Mesenchymal stem cell (in vitro differentiated cells and primary cell): ENCODE measurements around the gene MCOLN2.

Experiments
- DNase-seq: peaks from one replicate; pipeline ENCODE4 v3.0.0-alpha.2; 2013
- H2AFZ ChIP-seq: one replicate; pipeline ENCODE4 v1.6.1; 2013; ENCODE audit warnings: low read depth, mild to moderate bottlenecking, control low read depth, inconsistent platforms, low read length, moderate library complexity
- H2AK5ac ChIP-seq: 2 replicates; pipeline ENCODE4 v1.6.1; 2013; ENCODE audit warnings: low read length, moderate library complexity, mild to moderate bottlenecking, inconsistent platforms; ENCODE audit not compliant: severe bottlenecking
- H2BK120ac ChIP-seq: one replicate; pipeline ENCODE4 v1.6.1; 2013; ENCODE audit warnings: low read depth, mild to moderate bottlenecking, inconsistent platforms, low read length, moderate library complexity
- H2BK12ac ChIP-seq, 2 experiments: one replicate each; pipeline ENCODE4 v1.6.1; 2013; ENCODE audit warnings: inconsistent platforms in 2 of 2, low read length in 2 of 2, mild to moderate bottlenecking in 2 of 2, moderate library complexity in 2 of 2, control low read depth in 1 of 2
- H2BK15ac ChIP-seq: one replicate; pipeline ENCODE4 v1.6.1; 2013; ENCODE audit warnings: mild to moderate bottlenecking, low read depth, inconsistent platforms; ENCODE audit not compliant: poor library complexity, severe bottlenecking
- H2BK5ac ChIP-seq: 2 replicates; pipeline ENCODE4 v1.6.1; 2013; ENCODE audit warnings: low read depth, mild to moderate bottlenecking, low read length, control low read depth, inconsistent platforms; ENCODE audit not compliant: poor library complexity, severe bottlenecking
- H3K14ac ChIP-seq, 2 experiments: one replicate each; pipeline ENCODE4 v1.6.1; 2013; ENCODE audit warnings: inconsistent platforms in 2 of 2, low read length in 2 of 2, control low read depth in 1 of 2, mild to moderate bottlenecking in 1 of 2, moderate library complexity in 1 of 2
- H3K18ac ChIP-seq, 2 experiments: one replicate each; pipeline ENCODE4 v1.6.1; 2013; ENCODE audit warnings: inconsistent platforms in 2 of 2, low read length in 2 of 2, control low read depth in 1 of 2, low read depth in 1 of 2, mild to moderate bottlenecking in 1 of 2
- H3K23ac ChIP-seq, 2 experiments: one replicate each; pipeline ENCODE4 v1.6.1; 2013; ENCODE audit warnings: inconsistent platforms in 2 of 2, low read length in 2 of 2, mild to moderate bottlenecking in 2 of 2, moderate library complexity in 2 of 2, control low read depth in 1 of 2
- H3K27ac ChIP-seq: 2 replicates; pipeline ENCODE4 v1.5.1; 2013; ENCODE audit warnings: mild to moderate bottlenecking, moderate library complexity, low read length, control low read depth, inconsistent platforms; ENCODE audit not compliant: poor library complexity, severe bottlenecking
- H3K27me3 ChIP-seq, 2 experiments: 2 replicates each; pipeline versions ENCODE4 v1.6.1 to v1.7.0; 2013; ENCODE audit warnings: low read length in 2 of 2, mild to moderate bottlenecking in 2 of 2, moderate library complexity in 2 of 2, control low read depth in 1 of 2, inconsistent platforms in 1 of 2; ENCODE audit not compliant: control insufficient read depth in 1 of 2, insufficient read depth in 1 of 2
- H3K36me3 ChIP-seq, 2 experiments: 2 replicates each; pipeline versions ENCODE4 v1.6.1 to v1.7.0; 2013; ENCODE audit warnings: low read length in 2 of 2, control low read depth in 1 of 2, inconsistent platforms in 1 of 2, low read depth in 1 of 2, mild to moderate bottlenecking in 1 of 2; ENCODE audit not compliant: insufficient read depth in 2 of 2, control insufficient read depth in 1 of 2
- H3K4ac ChIP-seq, 2 experiments: one replicate each; pipeline ENCODE4 v1.6.1; 2013; ENCODE audit warnings: inconsistent platforms in 2 of 2, low read length in 2 of 2, mild to moderate bottlenecking in 2 of 2, moderate library complexity in 2 of 2, control low read depth in 1 of 2, low read depth in 1 of 2
- H3K4me1 ChIP-seq: 2 replicates; pipeline ENCODE4 v1.6.1; 2013; ENCODE audit warnings: low read depth, low read length, control low read depth; ENCODE audit not compliant: control insufficient read depth, insufficient read depth
- H3K4me2 ChIP-seq: 2 replicates; pipeline ENCODE4 v1.6.1; 2013; ENCODE audit warnings: low read length, mild to moderate bottlenecking, inconsistent platforms; ENCODE audit not compliant: poor library complexity, severe bottlenecking
- H3K4me3 ChIP-seq, 2 experiments: 2 replicates each; pipeline versions ENCODE4 v1.5.1 to v1.7.0; 2013; ENCODE audit warnings: low read length in 2 of 2, mild to moderate bottlenecking in 2 of 2, control low read depth in 1 of 2, low read depth in 1 of 2; ENCODE audit not compliant: insufficient read depth in 1 of 2
- H3K79me1 ChIP-seq: replicated peaks from 2 replicates; pipeline ENCODE4 v1.6.1; 2013; ENCODE audit warnings: mild to moderate bottlenecking, control low read depth, low read length, inconsistent platforms; ENCODE audit not compliant: poor library complexity, severe bottlenecking
- H3K9ac ChIP-seq: 2 replicates; pipeline ENCODE4 v1.7.0; 2013; ENCODE audit warnings: mild to moderate bottlenecking, low read length, moderate library complexity
- H3K9me3 ChIP-seq: 2 replicates; pipeline ENCODE4 v1.7.0; 2013; ENCODE audit warnings: mild to moderate bottlenecking, low read length; ENCODE audit not compliant: control insufficient read depth
- H4K8ac ChIP-seq: one replicate; pipeline ENCODE4 v1.6.1; 2013; ENCODE audit warnings: inconsistent platforms, mild to moderate bottlenecking, low read length, moderate library complexity
- H4K91ac ChIP-seq: one replicate; pipeline ENCODE4 v1.6.1; 2013; ENCODE audit warnings: mild to moderate bottlenecking, low read length, inconsistent platforms
- WGBS: methylation state at CpG from one replicate; pipeline ENCODE4 v1.1.7; 2013; ENCODE audit warnings: mixed read lengths; 5-methylcytosine and 5-hydroxymethylcytosine counted together

The MCOLN2 gene

DNA sequence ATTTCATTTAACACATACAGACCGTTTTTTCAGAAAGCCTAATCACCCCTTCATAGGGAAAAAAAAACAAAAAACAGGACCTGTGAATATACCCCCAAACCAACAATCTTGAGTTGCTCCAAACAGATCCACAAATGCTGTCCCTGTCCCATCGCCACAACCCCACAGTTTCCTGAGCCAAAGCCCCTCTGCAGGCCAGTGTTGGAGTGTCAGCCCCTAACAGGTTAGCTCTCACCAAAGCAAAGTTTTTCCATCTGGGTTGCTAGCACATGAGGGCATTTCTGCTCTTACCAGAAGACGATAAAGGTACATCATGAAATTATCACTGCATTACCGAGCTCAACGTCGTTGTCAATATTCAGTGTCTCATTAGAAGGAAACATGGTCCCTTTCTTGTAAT lies 40.8 kb downstream of the MCOLN2 start:
- peaks cover 0 to 10% of the 10 kb centered on the region in 2 experiments for H3K27me3 ChIP-seq
- H3K79me1 ChIP-seq = no peaks in the 10 kb centered on the region
- no peak overlapping the region for H2BK12ac ChIP-seq
- no peak overlapping the region for H4K91ac ChIP-seq
- H3K4ac ChIP-seq = no peak overlapping the region
- no peak overlapping the region for H4K8ac ChIP-seq
- WGBS = 87% methylated on average over 6 of the region's 6 CpGs
- no peaks in the 10 kb centered on the region for H3K36me3 ChIP-seq
- no peak overlapping the region for H3K4me3 ChIP-seq
- H3K14ac ChIP-seq = no peak overlapping the region
- no peak for DNase-seq
- H3K18ac ChIP-seq = no peak overlapping the region
- no peak overlapping the region for H2BK5ac ChIP-seq
- no peak overlapping the region for H2AFZ ChIP-seq
- H3K9me3 ChIP-seq = no peaks in the 10 kb centered on the region
- no peaks in the 10 kb centered on the region for H3K4me1 ChIP-seq
- no peak overlapping the region for H3K4me2 ChIP-seq
- H3K27ac ChIP-seq = no peak overlapping the region
- H2BK15ac ChIP-seq = no peak overlapping the region
- H2BK120ac ChIP-seq = no peak overlapping the region
- H3K9ac ChIP-seq = no peak overlapping the region
- H2AK5ac ChIP-seq = no peak overlapping the region
- H3K23ac ChIP-seq = no peak overlapping the region

DNA sequence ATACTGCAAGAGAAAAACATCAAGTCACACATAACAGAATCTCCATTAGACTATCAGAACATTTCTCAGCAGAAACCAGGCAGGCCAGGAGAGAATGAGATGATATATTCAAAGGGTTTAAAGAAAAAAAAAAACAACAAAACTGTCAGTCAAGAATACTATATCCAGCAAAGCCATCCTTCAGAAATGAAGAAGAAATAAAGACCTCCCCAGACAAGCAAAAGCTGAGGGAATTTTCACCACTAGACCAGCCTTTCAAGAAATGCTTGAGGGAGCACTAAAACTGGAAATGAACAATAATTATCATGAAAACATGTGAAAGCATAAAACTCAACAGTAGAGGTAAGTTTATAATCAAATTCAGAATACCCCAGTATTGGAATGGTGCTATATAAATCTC lies 47.2 kb downstream of the MCOLN2 start:
- no peak overlapping the region for H3K27ac ChIP-seq
- no peak overlapping the region for H4K8ac ChIP-seq
- no peaks in the 10 kb centered on the region for H3K79me1 ChIP-seq
- no peak overlapping the region for H4K91ac ChIP-seq
- no peak overlapping the region for H3K9ac ChIP-seq
- H2BK12ac ChIP-seq = no peak overlapping the region
- no peak overlapping the region for H3K14ac ChIP-seq
- H3K9me3 ChIP-seq = peaks cover 16% of the 10 kb centered on the region
- H3K4me1 ChIP-seq = peaks cover 2% of the 10 kb centered on the region
- H2BK120ac ChIP-seq = no peak overlapping the region
- H3K4me3 ChIP-seq = no peak overlapping the region
- DNase-seq = no peak
- H2BK15ac ChIP-seq = no peak overlapping the region
- H3K27me3 ChIP-seq = peaks cover 0 to 7% of the 10 kb centered on the region in 2 experiments
- H2AFZ ChIP-seq = no peak overlapping the region
- H3K4ac ChIP-seq = no peak overlapping the region
- H3K4me2 ChIP-seq = no peak overlapping the region
- H3K36me3 ChIP-seq = no peaks in the 10 kb centered on the region
- H2BK5ac ChIP-seq = no peak overlapping the region
- no peak overlapping the region for H3K23ac ChIP-seq
- H3K18ac ChIP-seq = no peak overlapping the region
- no peak overlapping the region for H2AK5ac ChIP-seq

DNA sequence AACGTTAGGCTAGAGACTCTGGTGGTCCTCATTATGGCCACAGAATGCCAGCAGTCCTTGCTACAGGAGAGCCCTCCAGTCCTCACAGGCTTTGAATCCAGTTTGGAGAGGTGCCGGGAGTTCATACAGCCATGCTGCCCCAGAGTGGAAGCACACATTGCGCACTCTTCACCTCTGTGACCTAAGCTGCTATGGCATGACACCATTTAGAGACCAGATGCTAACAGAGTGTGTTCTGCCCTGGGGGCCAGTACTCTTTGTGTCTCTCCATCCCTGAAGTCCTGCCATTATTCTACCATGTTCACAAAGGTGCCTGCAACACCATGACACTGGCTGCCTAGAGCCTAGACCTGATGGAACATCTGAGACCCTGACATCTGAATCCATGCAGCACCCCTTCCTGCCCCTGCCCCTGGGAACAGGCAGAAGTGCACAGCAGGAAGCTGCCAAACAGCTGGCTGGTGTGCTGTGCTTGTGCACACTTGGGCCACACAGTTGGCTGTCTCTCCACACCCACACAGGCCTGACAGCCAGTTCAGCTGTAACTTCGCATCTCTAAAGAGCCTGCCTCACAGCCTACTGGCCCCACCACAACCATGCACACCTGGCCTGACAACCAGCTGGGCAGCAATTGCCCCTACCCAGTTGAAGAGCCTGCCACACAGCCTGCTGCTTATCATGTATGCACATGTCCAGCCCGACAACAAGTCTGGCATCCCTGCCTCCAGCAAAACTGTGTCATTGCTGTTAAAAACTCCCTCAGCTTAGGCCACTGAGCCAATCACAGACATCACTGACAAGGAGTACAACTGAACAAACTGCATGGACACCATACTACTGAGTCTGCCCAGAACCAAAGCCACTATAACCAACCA lies 49.1 kb downstream of the MCOLN2 start:
- H2AFZ ChIP-seq = no peak overlapping the region
- H3K14ac ChIP-seq = peak overlapping the region in 1 of 2 experiments; percentile 32
- peak overlapping the region; percentile 8 for H2BK15ac ChIP-seq
- H3K27me3 ChIP-seq = peaks cover 0 to 17% of the 10 kb centered on the region in 2 experiments
- H4K8ac ChIP-seq = peak overlapping the region; percentile 45
- peak overlapping the region in 1 of 2 experiments; percentile 17 for H2BK12ac ChIP-seq
- H2BK120ac ChIP-seq = no peak overlapping the region
- no peak overlapping the region for H2BK5ac ChIP-seq
- H3K79me1 ChIP-seq = no peaks in the 10 kb centered on the region
- H2AK5ac ChIP-seq = no peak overlapping the region
- no peak overlapping the region for H3K9ac ChIP-seq
- no peak overlapping the region for H4K91ac ChIP-seq
- no peak overlapping the region for H3K23ac ChIP-seq
- peaks cover 16% of the 10 kb centered on the region for H3K9me3 ChIP-seq
- WGBS = 92% methylated on average over 5 of the region's 5 CpGs
- no peak overlapping the region for H3K4me3 ChIP-seq
- H3K4me2 ChIP-seq = no peak overlapping the region
- peaks cover 2% of the 10 kb centered on the region for H3K4me1 ChIP-seq
- peak; percentile 17 for DNase-seq
- H3K4ac ChIP-seq = peak overlapping the region in 1 of 2 experiments; percentile 35
- H3K18ac ChIP-seq = peak overlapping the region in 1 of 2 experiments; percentile 19
- H3K36me3 ChIP-seq = no peaks in the 10 kb centered on the region
- no peak overlapping the region for H3K27ac ChIP-seq

DNA sequence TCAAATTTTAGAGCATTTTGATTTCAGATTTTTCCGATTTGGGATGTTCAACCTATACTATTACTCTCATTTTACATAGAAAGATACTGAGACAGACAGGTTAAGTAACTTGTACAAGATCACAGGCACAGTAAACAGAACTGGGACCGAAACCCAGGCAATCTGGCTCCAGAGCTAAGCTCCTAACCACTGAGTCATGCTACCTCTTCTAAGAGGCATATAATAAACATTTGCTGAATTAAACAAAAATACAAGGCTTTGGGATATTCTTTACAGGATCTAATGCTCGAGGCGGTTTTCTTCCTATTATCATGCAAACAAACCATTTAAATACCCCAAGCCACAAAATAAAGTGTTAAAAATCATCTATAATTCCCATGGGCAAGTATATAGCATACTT lies 50.3 kb downstream of the MCOLN2 start:
- Histone ChIP-seq H3K36me3 (no peaks in the 10 kb centered on the region), H2AFZ (no peak overlapping the region), H3K18ac (no peak overlapping the region), H3K79me1 (no peaks in the 10 kb centered on the region), H3K23ac (no peak overlapping the region), H2BK120ac (no peak overlapping the region), H3K4ac (no peak overlapping the region), H2BK15ac (no peak overlapping the region), H3K9me3 (peaks cover 16% of the 10 kb centered on the region), H3K4me3 (no peak overlapping the region), H2BK12ac (no peak overlapping the region), H3K4me2 (no peak overlapping the region), H3K9ac (peak overlapping the region; percentile 90), H3K14ac (no peak overlapping the region), H3K27ac (peak overlapping the region; percentile 14), H2BK5ac (no peak overlapping the region), H2AK5ac (no peak overlapping the region), H3K4me1 (peaks cover 2% of the 10 kb centered on the region), H4K8ac (no peak overlapping the region), H3K27me3 (peaks cover 0 to 29% of the 10 kb centered on the region in 2 experiments), H4K91ac (no peak overlapping the region)
- peak; percentile 62 for DNase-seq
- 55% methylated on average over 4 of the region's 4 CpGs for WGBS
